GM18517 (cell line): ENCODE data around the gene CPNE5.
A peak's percentile ranks its signal among the peaks of the same experiment; 100 is the strongest.

Experiments used
- ATAC-seq: cut with Tn5 transposase; IDR thresholded peaks from one replicate; pipeline ENCODE4 v1.9.1; 2021; ENCODE audit warnings: mild to moderate bottlenecking, moderate library complexity; ENCODE audit not compliant: unreplicated experiment

CPNE5 gene

GRCh38 chr6:36766399-36766945, 72.8 kb downstream of the CPNE5 start:
- ATAC-seq = no peak

DNA sequence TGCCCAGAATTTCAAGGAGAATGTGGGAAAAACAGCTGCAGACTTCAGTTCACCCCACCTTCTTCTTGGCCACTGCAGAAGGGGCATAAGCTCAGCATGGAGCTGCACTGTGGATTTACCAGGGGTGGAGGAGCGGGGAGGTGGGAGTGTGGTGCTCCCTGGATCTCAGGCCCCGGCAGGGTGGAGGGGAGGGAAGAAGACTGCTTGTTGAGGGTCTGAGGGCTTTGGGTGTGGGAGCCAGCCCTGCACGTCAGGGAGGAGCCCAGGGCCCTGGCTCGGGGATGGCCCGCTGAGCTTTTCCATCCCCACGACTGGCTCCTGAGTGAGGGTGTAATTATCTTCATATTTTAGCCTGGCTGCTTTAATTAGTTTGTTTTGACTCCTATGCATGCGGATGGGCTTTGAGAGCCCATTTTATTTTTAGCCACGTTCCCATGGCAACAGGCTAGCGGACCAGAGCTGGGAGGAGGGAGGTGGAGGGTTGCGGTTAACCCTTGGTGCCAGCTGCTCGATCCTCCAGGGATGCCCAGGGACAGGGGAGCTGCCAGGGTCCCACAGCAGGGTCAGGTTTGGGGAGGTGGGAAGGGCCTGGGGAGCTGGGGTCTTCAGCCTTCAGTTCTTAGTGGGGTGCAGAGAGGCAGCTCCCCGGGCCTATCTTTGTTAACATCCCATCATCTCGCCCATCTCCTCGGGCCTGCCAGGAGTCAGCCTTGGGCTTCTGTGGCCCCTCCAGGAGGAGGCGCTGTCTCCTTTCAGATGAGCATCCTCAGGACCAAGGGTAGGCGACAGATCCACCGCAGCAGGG, 73.4 kb downstream of the CPNE5 start:
- peak; percentile 77 for ATAC-seq

DNA sequence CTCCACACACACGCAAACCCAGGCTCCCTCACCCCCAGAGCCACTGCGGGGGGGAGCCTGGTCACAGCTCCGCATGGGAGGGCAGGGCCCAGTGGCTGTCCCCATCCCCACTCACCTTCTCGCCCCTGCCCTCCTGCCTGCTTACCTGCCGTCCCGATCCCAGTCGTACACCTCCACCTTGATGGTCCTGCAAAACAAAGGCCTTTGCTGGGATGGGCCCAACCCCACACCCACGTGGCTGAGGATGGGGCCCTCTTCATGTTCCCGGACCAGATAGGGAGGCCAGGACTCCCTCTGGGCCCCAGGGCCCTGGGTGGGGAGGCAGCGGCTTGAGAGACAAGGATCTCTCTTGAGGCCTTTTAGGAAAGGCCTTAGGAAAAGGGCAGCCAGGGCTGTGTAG, 74.1 kb downstream of the CPNE5 start:
- ATAC-seq = no peak

DNA sequence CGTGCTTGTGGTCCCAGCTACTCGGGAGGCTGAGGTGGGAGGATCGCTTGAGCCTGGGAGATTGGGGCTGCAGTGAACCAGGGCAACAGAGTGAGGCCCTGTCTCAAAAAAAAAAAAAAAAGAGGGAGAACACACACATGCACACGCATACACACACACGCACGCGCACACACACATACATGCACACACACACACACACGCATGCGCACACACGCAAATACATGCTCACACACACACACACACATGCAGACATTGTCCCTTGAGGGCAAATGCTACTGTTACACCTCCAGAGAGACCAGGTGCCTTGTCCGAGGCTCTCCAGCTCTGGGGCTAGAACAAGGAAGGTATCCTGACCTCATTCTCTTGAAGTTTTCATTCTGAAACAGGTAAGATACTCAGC, 77.1 kb downstream of the CPNE5 start:
- no peak for ATAC-seq

DNA sequence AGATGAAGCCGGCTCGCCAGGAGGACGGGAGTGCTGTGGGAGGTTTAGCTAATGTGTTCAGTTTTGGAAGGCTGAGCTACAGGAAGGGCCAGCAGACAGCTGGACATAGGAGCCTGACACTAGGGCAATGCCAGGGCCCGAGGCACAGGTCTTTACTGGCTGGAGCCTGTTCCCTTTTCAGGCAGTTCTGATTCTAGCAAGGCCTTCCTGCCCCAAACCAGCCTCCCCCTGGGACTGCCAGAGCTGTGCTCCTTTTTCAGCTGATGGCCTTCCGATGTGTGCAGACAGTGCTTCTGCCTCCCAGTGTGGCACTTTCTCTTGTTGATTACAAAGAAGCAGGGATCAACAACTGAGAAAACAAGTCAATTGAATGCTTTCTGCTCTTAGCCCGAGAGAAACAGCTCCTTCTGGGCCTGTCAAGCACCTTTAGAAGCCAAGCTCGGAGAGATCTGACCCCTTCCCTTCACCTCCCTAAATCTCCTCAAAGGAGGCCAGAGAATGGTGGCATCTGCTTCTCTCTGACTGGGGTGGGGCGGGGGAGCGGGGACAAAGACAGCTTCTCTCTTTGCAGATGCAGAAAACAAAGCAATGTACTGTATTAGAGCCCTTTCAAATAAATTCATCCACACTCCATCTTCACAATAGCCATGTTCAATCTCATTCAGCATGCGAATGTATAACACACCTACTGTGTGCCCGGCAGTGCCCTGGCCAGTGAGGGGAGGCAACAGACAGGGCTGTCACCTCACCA, 78.4 kb downstream of the CPNE5 start:
- ATAC-seq = no peak

DNA sequence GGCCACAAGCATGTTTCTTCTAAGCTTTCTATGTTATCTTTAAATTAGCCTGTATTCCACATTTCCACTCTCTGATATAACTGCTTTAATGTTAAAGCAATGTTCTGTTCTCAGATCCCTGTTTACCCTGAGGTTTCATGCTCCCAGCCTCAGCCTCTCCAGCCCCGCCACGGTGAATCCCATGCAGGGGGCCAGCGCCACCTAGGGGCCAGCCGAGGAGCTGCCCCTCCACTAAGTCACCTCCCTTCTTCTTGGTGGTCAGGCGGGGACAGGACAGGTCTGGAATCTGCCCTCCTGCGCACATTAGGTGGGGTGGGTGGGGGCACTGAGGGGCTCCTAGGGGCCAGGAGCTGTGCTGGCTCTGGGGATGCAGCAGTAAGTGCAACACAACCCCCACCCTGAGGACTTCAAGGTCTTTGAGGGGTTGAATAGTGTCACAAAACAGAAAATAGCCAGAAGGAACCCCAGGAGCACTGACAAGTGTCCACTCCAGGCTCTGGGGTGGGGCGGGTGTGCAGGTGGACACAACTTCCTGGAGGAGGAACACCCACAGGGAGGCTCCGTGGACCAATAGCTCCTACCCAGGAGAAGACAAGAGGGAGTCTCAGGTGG, 80.0 kb downstream of the CPNE5 start:
- ATAC-seq = no peak

- no peak for ATAC-seq
Measured at GRCh38 chr6:36758516-36759147, 80.6 kb downstream of the CPNE5 start.

- ATAC-seq = no peak
Measured at GRCh38 chr6:36757943-36758508, 81.2 kb downstream of the CPNE5 start.

- no peak for ATAC-seq
Measured at GRCh38 chr6:36757206-36757605, 82.0 kb downstream of the CPNE5 start.

DNA sequence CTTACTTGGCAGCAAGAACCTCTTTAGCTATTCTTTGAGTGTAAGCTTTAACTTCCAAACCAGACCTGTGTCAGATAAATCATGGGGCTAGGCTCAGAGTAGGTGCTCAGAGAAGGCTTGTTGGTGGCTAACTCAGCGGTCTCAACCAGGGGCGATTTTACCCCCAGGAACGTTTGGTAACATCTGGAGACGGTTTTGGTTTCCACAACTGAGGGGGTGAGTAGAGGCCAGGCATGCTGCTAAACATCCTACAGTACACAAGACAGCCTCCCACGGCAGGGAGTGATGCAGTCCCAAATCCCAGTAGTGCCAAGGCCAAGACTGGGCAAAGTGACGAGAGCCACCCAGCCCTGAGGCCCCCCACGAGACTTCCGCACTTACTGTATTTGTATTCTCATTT, 82.5 kb downstream of the CPNE5 start:
- ATAC-seq = no peak

DNA sequence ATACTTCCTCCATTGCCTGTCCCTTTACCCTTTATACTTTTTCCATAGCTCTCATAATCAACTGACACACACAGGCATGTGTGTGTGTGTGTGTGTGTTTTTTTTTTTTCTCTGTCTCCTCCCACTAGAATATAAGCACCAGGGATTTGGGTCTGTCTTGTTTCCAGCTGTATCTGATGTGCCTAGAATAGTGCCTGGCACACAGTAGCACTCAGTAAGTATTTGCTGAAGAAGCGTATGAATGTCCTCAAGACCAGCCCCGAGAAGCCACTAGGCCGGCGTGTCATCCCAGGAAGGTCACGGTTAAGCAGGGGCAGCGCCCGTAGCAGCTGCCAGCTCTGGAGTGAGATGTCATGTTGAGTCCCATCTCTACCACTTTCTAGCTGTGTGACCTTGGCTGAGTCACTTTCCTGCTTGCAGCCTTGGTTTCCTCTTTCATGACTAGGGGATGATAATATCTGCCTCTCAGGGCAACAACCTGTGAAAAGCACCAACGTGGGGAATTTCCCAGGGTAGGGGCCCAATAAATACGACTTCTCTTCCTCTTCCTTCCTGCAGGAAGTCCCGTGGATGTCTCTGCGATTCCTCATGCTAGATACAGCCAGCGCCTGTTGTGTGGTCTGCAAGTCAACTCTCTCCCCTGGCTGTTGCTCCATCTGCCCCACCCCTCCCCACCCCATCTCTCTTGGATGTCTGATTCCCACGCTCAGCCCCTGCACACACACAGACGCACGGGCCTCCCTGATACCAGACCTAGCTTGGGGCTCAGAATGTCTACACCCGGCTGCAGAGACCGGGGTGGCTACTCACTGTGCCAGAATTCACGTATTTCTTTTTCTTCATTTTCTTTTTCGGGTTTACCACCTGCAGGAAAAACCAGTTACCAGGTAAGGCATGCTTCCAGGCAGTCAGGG, 83.6 kb downstream of the CPNE5 start:
- peak; percentile 37 for ATAC-seq

- no peak for ATAC-seq
Measured at GRCh38 chr6:36754582-36755434, 84.4 kb downstream of the CPNE5 start.

GRCh38 chr6:36753671-36754405, 85.4 kb downstream of the CPNE5 start:
- no peak for ATAC-seq

DNA sequence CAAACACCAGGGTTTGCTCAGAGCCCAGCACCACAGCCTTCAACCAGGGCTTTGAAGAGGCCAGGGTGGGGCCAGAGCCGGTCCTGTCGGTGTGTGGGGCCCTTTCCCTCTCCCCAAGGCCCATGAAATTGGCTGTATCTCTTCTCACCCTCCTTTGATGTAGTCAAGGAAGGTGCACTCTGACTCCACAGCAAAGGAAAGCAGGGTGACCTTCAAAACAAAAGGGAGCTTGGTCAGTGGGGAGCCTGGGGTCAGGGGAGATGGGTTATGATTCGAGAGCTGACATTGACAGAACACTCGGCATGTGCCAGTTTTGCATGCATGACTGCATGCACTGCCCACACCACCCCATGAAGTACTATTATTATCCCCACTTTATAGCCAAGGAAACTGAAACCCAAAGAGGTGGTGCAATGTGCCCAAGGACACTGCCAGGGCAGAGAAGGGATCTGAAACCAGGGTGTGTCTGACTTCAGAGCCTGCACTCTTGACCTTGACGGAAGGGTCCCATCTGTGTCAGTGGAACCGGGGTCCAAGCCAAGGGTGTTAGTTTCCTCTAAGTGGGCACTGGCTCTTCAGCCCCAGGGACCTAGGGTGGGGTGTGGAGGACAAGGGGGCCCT, 86.2 kb downstream of the CPNE5 start:
- peak; percentile 57 for ATAC-seq

GRCh38 chr6:36752187-36752885, 86.9 kb downstream of the CPNE5 start:
- ATAC-seq = no peak

- ATAC-seq = no peak
Measured at GRCh38 chr6:36751833-36752186, 87.4 kb downstream of the CPNE5 start.

DNA sequence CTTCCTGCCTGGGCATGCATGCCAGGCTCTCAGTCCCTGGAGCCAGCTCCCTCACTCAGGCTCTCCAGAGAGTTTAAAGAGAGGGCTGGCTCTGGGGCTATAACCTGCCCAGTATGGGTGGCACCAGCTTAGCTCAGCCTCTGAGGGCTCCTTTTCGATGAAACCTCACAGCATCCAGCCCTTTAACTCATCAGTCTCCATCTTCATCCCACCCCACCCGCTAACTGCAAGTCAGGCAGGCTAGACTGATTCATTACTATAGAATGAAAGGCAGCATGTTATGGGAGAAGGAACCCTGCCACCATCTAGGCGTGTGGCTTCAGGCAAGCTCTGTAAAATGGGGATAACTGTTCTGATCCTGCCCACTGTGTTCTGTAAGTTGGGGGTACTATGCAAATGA, 88.2 kb downstream of the CPNE5 start:
- ATAC-seq = no peak
